ENCODE data around the gene PRKN. TPM values are rescaled to one million over a fixed set of nuclear protein-coding genes. Genes with fewer than 3 reads are reported as not detected.

PRKN gene
- total RNA-seq, 1 experiment from 2014 or later: not detected

GRCh38 chr6:162179196-162179951, 548.2 kb downstream of the PRKN start:
- ChIA-PET CTCF (no interaction called here), POLR2A (ENCODE audit: unreplicated experiment) (no interaction called here)
- no peak overlapping the region for H3K4me3 ChIP-seq
- no peak for TF ChIP-seq EZH2 (IDR thresholded peaks at IDR 0.05; ENCODE audit: low read depth)
- no peak for TF ChIP-seq CTCF (conservative IDR thresholded peaks at IDR 0.05)
- BruUV-seq (replicated peaks): no TSS peak
- H3F3A ChIP-seq (ENCODE audit: insufficient read depth, low read depth): no peaks in the 10 kb centered on the region
- intact Hi-C loops (cut with micrococcal nuclease; ENCODE audit: unreplicated experiment): no loop called here
- no peak overlapping the region for H3K4me2 ChIP-seq
- no peaks in the 10 kb centered on the region for H3K9me2 ChIP-seq (ENCODE audit: insufficient read depth)
- H3K9me3 ChIP-seq (ENCODE audit: insufficient read depth, low read depth): no peaks in the 10 kb centered on the region
- H3K27me3 ChIP-seq (ENCODE audit: insufficient read depth, low read depth): peaks cover 38% of the 10 kb centered on the region; the same call in 1 of the 2 replicates
- DNase-seq: no peak
- H3K36me3 ChIP-seq (ENCODE audit: low read depth): no peaks in the 10 kb centered on the region
- H3K4me1 ChIP-seq (replicated peaks; ENCODE audit: insufficient read depth): no peaks in the 10 kb centered on the region
- H3K27ac ChIP-seq: no peak overlapping the region
- no peaks in the 10 kb centered on the region for H3K79me2 ChIP-seq (ENCODE audit: low read depth)
- H4K20me1 ChIP-seq (ENCODE audit: insufficient read depth): no peaks in the 10 kb centered on the region
- H2AFZ ChIP-seq: no peak overlapping the region

- H3K27me3 ChIP-seq (ENCODE audit: insufficient read depth, low read depth): peaks cover 30% of the 10 kb centered on the region; the same call in 1 of the 2 replicates
- no peaks in the 10 kb centered on the region for H3F3A ChIP-seq (ENCODE audit: insufficient read depth, low read depth)
- no peaks in the 10 kb centered on the region for H3K9me2 ChIP-seq (ENCODE audit: insufficient read depth)
- no peaks in the 10 kb centered on the region for H4K20me1 ChIP-seq (ENCODE audit: insufficient read depth)
- ChIA-PET CTCF (no interaction called here), POLR2A (ENCODE audit: unreplicated experiment) (no interaction called here)
- H3K36me3 ChIP-seq (ENCODE audit: low read depth): no peaks in the 10 kb centered on the region
- no peaks in the 10 kb centered on the region for H3K9me3 ChIP-seq (ENCODE audit: insufficient read depth, low read depth)
- TF ChIP-seq EZH2 (IDR thresholded peaks at IDR 0.05; ENCODE audit: low read depth) (no peak), CTCF (conservative IDR thresholded peaks at IDR 0.05) (no peak)
- no peak overlapping the region for H3K4me2 ChIP-seq
- no peak overlapping the region for H3K4me3 ChIP-seq
- DNase-seq: no peak
- H3K27ac ChIP-seq: no peak overlapping the region
- intact Hi-C loops (cut with micrococcal nuclease; ENCODE audit: unreplicated experiment): no loop called here
- no peaks in the 10 kb centered on the region for H3K79me2 ChIP-seq (ENCODE audit: low read depth)
- H2AFZ ChIP-seq: no peak overlapping the region
- no TSS peak for BruUV-seq (replicated peaks)
- H3K4me1 ChIP-seq (replicated peaks; ENCODE audit: insufficient read depth): no peaks in the 10 kb centered on the region
Observed at GRCh38 chr6:162178666-162179065, 548.9 kb downstream of the PRKN start.

- peaks cover 26% of the 10 kb centered on the region; the same call in 1 of the 2 replicates for H3K27me3 ChIP-seq (ENCODE audit: insufficient read depth, low read depth)
- BruUV-seq (replicated peaks): no TSS peak
- H4K20me1 ChIP-seq (ENCODE audit: insufficient read depth): no peaks in the 10 kb centered on the region
- ChIA-PET POLR2A (ENCODE audit: unreplicated experiment) (no interaction called here), CTCF (no interaction called here)
- H3K27ac ChIP-seq: no peak overlapping the region
- intact Hi-C loops (cut with micrococcal nuclease; ENCODE audit: unreplicated experiment): no loop called here
- H3K9me2 ChIP-seq (ENCODE audit: insufficient read depth): no peaks in the 10 kb centered on the region
- H3K9me3 ChIP-seq (ENCODE audit: insufficient read depth, low read depth): no peaks in the 10 kb centered on the region
- no peak for TF ChIP-seq EZH2 (IDR thresholded peaks at IDR 0.05; ENCODE audit: low read depth)
- no peaks in the 10 kb centered on the region for H3K4me1 ChIP-seq (replicated peaks; ENCODE audit: insufficient read depth)
- no peaks in the 10 kb centered on the region for H3F3A ChIP-seq (ENCODE audit: insufficient read depth, low read depth)
- no peak overlapping the region for H3K4me3 ChIP-seq
- no peaks in the 10 kb centered on the region for H3K36me3 ChIP-seq (ENCODE audit: low read depth)
- H3K79me2 ChIP-seq (ENCODE audit: low read depth): no peaks in the 10 kb centered on the region
- no peak overlapping the region for H2AFZ ChIP-seq
- no peak for DNase-seq
- H3K4me2 ChIP-seq: no peak overlapping the region
Observed at GRCh38 chr6:162178266-162178665, 549.3 kb downstream of the PRKN start.

GRCh38 chr6:162177746-162178145, 549.8 kb downstream of the PRKN start:
- BruUV-seq (replicated peaks): no TSS peak
- intact Hi-C loops (cut with micrococcal nuclease; ENCODE audit: unreplicated experiment): no loop called here
- Histone ChIP-seq H3F3A (ENCODE audit: insufficient read depth, low read depth) (no peaks in the 10 kb centered on the region), H3K79me2 (ENCODE audit: low read depth) (no peaks in the 10 kb centered on the region), H3K4me1 (replicated peaks; ENCODE audit: insufficient read depth) (no peaks in the 10 kb centered on the region), H3K4me2 (no peak overlapping the region), H3K4me3 (no peak overlapping the region), H3K27me3 (ENCODE audit: insufficient read depth, low read depth) (peaks cover 21% of the 10 kb centered on the region; the same call in 1 of the 2 replicates), H3K27ac (no peak overlapping the region), H3K9me3 (ENCODE audit: insufficient read depth, low read depth) (no peaks in the 10 kb centered on the region), H3K36me3 (ENCODE audit: low read depth) (no peaks in the 10 kb centered on the region), H4K20me1 (ENCODE audit: insufficient read depth) (no peaks in the 10 kb centered on the region), H3K9me2 (ENCODE audit: insufficient read depth) (no peaks in the 10 kb centered on the region), H2AFZ (no peak overlapping the region)
- no peak for TF ChIP-seq EZH2 (IDR thresholded peaks at IDR 0.05; ENCODE audit: low read depth)
- no peak for TF ChIP-seq CTCF (conservative IDR thresholded peaks at IDR 0.05)
- ChIA-PET CTCF (no interaction called here), POLR2A (ENCODE audit: unreplicated experiment) (no interaction called here)
- no peak for DNase-seq
